Smooth muscle cell (in vitro differentiated cells): ENCODE results near the gene FANCG. TPM values are rescaled to one million over a fixed set of nuclear protein-coding genes. Genes with fewer than 3 reads are reported as not detected.

Experiments used
- DNase-seq: peaks from one replicate; lab custom pipeline; 2025; ENCODE audit not compliant: unreplicated experiment; lab: John Stamatoyannopoulos, UW
- H2AFZ ChIP-seq: fragments of 200-600 bp; sonication (generic); 2 replicates; pipeline ENCODE4 v1.6.0; 2016; ENCODE audit warnings: antibody characterized with exemption, low read depth, mild to moderate bottlenecking
- H3F3A ChIP-seq: fragments of 200-600 bp; sonication (generic); 2 replicates; pipeline ENCODE4 v1.6.0; 2017; ENCODE audit warnings: antibody characterized with exemption, low read depth
- H3K27ac ChIP-seq: fragments of 200-600 bp; sonication (generic); 2 replicates; pipeline ENCODE4 v1.5.1; 2016; ENCODE audit warnings: low read depth, mild to moderate bottlenecking
- H3K27me3 ChIP-seq: fragments of 200-600 bp; sonication (generic); 2 replicates; pipeline ENCODE4 v1.6.1; 2016; ENCODE audit warnings: low read depth, mild to moderate bottlenecking
- H3K36me3 ChIP-seq: fragments of 200-600 bp; sonication (generic); 2 replicates; pipeline ENCODE4 v1.5.1; 2016; ENCODE audit warnings: low read depth
- H3K4me1 ChIP-seq: fragments of 200-600 bp; sonication (generic); 2 replicates; pipeline ENCODE4 v1.5.1; 2016; ENCODE audit warnings: low read depth
- H3K4me2 ChIP-seq: fragments of 200-600 bp; sonication (generic); 2 replicates; pipeline ENCODE4 v1.6.0; 2016; ENCODE audit warnings: mild to moderate bottlenecking
- H3K4me3 ChIP-seq: fragments of 200-600 bp; sonication (generic); 2 replicates; pipeline ENCODE4 v1.5.1; 2016; ENCODE audit warnings: mild to moderate bottlenecking
- H3K79me2 ChIP-seq: fragments of 200-600 bp; sonication (generic); 2 replicates; pipeline ENCODE4 v1.6.0; 2016; ENCODE audit warnings: low read depth, mild to moderate bottlenecking
- H3K9ac ChIP-seq: fragments of 200-600 bp; sonication (generic); 2 replicates; pipeline ENCODE4 v1.6.0; 2016; ENCODE audit warnings: low read depth
- H3K9me3 ChIP-seq: fragments of 200-600 bp; sonication (generic); replicated peaks from 2 replicates; pipeline ENCODE4 v1.5.1; 2016; ENCODE audit warnings: low read depth
- H4K20me1 ChIP-seq: fragments of 200-600 bp; sonication (generic); 2 replicates; pipeline ENCODE4 v1.6.0; 2016; ENCODE audit warnings: low read depth
- CTCF ChIP-seq: fragments of 200-600 bp; sonication (generic); IDR thresholded peaks from 2 replicates; pipeline ENCODE4 v1.5.1; 2017; ENCODE audit warnings: borderline replicate concordance, mild to moderate bottlenecking, antibody characterized with exemption; ENCODE audit not compliant: insufficient read depth, poor library complexity, severe bottlenecking
- WGBS: methylation state at CpG from one replicate; pipeline ENCODE4 v1.1.7; 2016; ENCODE audit warnings: low lambda C conversion rate; 5-methylcytosine and 5-hydroxymethylcytosine counted together
- polyA plus RNA-seq: library from polyadenylated mRNA; unstranded; fragments of >200 nt; fragmentation: Nextera tagmentation; extraction: Ambion mirVana; gene quantifications from 2 replicates; pipeline ENCODE4 v1.2.1, GENCODE V29; 2016
- total RNA-seq: library from RNA; depleted of rRNA; stranded (reverse); fragments of >200 nt; gene quantifications from 2 replicates; pipeline ENCODE4 v1.2.3, GENCODE V29; 2014

Gene FANCG
- total and polyA plus RNA-seq, 2 experiments from 2014 or later = 13.0 to 19.0 TPM

GRCh38 chr9:35103660-35104191, 24.0 kb upstream of the FANCG start:
- H3K4me1 ChIP-seq = peaks cover 11% of the 10 kb centered on the region
- H3K9me3 ChIP-seq = no peaks in the 10 kb centered on the region
- peaks cover 18% of the 10 kb centered on the region for H3K79me2 ChIP-seq
- no peaks in the 10 kb centered on the region for H3K27me3 ChIP-seq
- H4K20me1 ChIP-seq = peaks cover 8% of the 10 kb centered on the region
- H2AFZ ChIP-seq = no peak overlapping the region
- peak overlapping the region; percentile 89 for H3K4me2 ChIP-seq
- no peak for DNase-seq
- H3K36me3 ChIP-seq = no peaks in the 10 kb centered on the region
- peak overlapping the region; percentile 69 for H3K4me3 ChIP-seq
- TF ChIP-seq CTCF = no peak
- peak overlapping the region; percentile 87 for H3K9ac ChIP-seq
- WGBS = 48% methylated on average over 5 of the region's 5 CpGs
- peak overlapping the region; percentile 98 for H3K27ac ChIP-seq
- H3F3A ChIP-seq = peaks cover 11% of the 10 kb centered on the region

GRCh38 chr9:35102769-35103659, 23.3 kb upstream of the FANCG start, which contains the start of gene STOML2:
Gene STOML2, minus strand, starts transcription at chr9:35103131. Its CDS starts 37 bp downstream, at chr9:35103094.
- Histone ChIP-seq H3K27me3 (no peaks in the 10 kb centered on the region), H4K20me1 (peaks cover under 1% of the 10 kb centered on the region), H3K27ac (peak within 1 kb of the TSS; percentile 98), H3F3A (peaks cover 11% of the 10 kb centered on the region), H3K79me2 (peaks cover 11% of the 10 kb centered on the region), H3K4me1 (peaks cover 11% of the 10 kb centered on the region), H3K36me3 (no peaks in the 10 kb centered on the region), H3K9me3 (no peaks in the 10 kb centered on the region), H3K9ac (peak within 1 kb of the TSS; percentile 87), H3K4me3 (peak within 1 kb of the TSS; percentile 69), H2AFZ (peak within 1 kb of the TSS; percentile 64), H3K4me2 (peak within 1 kb of the TSS; percentile 89)
- DNase-seq = peak; percentile 64
- WGBS = under 1% methylated on average over 56 of the region's 57 CpGs
- no peak for TF ChIP-seq CTCF

- H3K9ac ChIP-seq = peak overlapping the region; percentile 87
- no peaks in the 10 kb centered on the region for H3K9me3 ChIP-seq
- DNase-seq = no peak
- H3K27me3 ChIP-seq = no peaks in the 10 kb centered on the region
- 11% methylated on average over 10 of the region's 10 CpGs for WGBS
- H3K4me1 ChIP-seq = peaks cover 11% of the 10 kb centered on the region
- peak overlapping the region; percentile 98 for H3K27ac ChIP-seq
- peaks cover 11% of the 10 kb centered on the region for H3K79me2 ChIP-seq
- no peaks in the 10 kb centered on the region for H3K36me3 ChIP-seq
- peak overlapping the region; percentile 89 for H3K4me2 ChIP-seq
- H3K4me3 ChIP-seq = peak overlapping the region; percentile 69
- H3F3A ChIP-seq = peaks cover 11% of the 10 kb centered on the region
- no peaks in the 10 kb centered on the region for H4K20me1 ChIP-seq
- peak overlapping the region; percentile 64 for H2AFZ ChIP-seq
- TF ChIP-seq CTCF = no peak
Observed at GRCh38 chr9:35102465-35102768, 22.7 kb upstream of the FANCG start.
